ENCODE data around the gene IGSF8. TPM values are rescaled to one million over a fixed set of nuclear protein-coding genes. Genes with fewer than 3 reads are reported as not detected.

The IGSF8 gene
- polyA plus RNA-seq, 2 of the 4 experiments (the other 2 are of a cell fraction): 7.3 to 7.8 TPM

DNA sequence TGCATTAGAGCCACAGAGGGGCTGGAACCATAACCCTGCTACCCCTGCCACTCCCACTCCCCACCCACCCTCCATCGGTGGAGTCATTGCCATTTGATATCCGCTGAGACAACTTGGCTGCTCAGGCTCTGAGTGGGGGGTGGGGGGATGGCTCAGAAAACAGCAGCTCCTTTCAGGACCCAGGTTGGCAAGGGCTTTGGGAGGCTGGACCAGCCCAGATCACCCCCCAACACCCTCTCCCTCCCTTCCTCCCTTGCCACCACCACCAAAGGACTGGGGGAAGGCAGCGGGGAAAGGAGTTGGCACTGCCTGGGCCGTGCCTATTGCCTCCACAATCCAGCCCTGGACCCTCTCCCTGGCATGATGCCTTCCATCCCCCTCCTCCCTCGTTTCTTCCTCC is 30.2 kb downstream of the IGSF8 start (continued):
- TF ChIP-seq RARB (CRISPR knock-in tag; IDR thresholded peaks at IDR 0.05): no peak
- no peak for TF ChIP-seq EHMT2 (IDR thresholded peaks at IDR 0.05; ENCODE audit: low read depth)

DNA sequence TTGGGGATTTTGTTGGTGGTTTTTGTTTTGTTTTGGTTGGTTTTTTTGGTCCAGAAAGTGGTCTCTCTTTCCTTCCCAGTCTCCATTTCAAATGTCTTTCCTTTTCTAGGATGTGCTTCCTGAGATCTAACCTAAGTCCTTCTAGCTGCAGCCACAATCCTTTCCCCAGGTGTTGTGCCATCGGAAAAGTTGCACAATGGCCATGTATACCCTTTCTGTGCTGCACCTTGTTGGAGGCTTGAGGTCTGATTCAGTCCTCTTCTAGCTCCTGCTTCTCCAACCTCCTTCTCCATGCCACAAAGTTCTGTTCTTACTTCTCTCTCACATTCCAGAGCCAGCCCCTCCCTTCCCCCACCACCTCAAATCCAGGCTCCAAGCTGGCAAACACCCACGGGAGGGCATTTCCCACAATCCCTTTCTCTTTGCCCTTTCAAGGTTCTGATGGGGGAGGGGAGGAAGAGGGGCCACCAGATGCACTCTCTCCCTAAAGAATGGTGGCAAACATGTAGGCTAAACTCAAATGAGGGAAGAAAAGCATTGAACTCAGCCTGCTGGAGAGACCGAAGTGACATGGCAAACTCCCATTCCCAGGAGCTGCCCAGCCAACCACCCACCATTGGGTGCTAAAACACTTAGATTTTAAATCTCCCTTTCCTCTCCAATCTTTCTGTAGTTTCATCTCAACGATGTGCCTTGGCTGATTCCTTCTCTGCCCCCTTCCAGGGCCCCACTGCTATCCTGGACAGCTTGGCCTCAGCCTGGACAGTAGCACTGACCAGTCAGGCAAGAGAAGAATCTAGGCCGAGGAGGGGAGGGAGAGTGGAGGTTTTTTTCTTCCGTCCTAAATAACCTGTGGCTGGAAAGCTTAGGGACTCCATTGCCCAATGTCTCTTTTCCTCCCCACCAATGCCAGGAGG is 31.3 kb downstream of the IGSF8 start:
- TF ChIP-seq RARB (CRISPR knock-in tag; IDR thresholded peaks at IDR 0.05) (no peak), HOXB5 (CRISPR knock-in tag; IDR thresholded peaks at IDR 0.05) (no peak), HDAC2 (IDR thresholded peaks at IDR 0.05) (no peak), EP300 (IDR thresholded peaks at IDR 0.05) (no peak), ZSCAN20 (CRISPR knock-in tag; IDR thresholded peaks at IDR 0.05) (no peak)
- TF ChIP-seq, protein P1, sequence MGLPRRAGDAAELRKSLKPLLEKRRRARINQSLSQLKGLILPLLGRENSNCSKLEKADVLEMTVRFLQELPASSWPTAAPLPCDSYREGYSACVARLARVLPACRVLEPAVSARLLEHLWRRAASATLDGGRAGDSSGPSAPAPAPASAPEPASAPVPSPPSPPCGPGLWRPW (IDR thresholded peaks at IDR 0.05): no peak
- TF ChIP-seq, protein P2, sequence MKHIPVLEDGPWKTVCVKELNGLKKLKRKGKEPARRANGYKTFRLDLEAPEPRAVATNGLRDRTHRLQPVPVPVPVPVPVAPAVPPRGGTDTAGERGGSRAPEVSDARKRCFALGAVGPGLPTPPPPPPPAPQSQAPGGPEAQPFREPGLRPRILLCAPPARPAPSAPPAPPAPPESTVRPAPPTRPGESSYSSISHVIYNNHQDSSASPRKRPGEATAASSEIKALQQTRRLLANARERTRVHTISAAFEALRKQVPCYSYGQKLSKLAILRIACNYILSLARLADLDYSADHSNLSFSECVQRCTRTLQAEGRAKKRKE (CRISPR knock-in tag; IDR thresholded peaks at IDR 0.05; ENCODE audit: low read depth): no peak
- FAIRE-seq (no peak), DNase-seq (ENCODE audit: low read depth in 1 of 2, low spot score in 1 of 2) (no peak), ATAC-seq (no peak)
- Histone ChIP-seq H3K4me2 (no peak overlapping the region), H3K27ac (no peak overlapping the region), H3K9me3 (no peaks in the 10 kb centered on the region), H3K4me3 (no peak overlapping the region), H3K4me1 (no peaks in the 10 kb centered on the region)
- WGBS (ENCODE audit: missing lambda C conversion rate): 47% methylated on average over 6 of the region's 6 CpGs
- ChIA-PET CTCF (interaction anchor here (1.0 to 30.0 kb wide), 6 partner anchors 9 to 59 kb away, joined by 3 to 409 read pairs (median 6); partner anchors contain the start of gene KCNJ9), POLR2A (no interaction called here)

DNA sequence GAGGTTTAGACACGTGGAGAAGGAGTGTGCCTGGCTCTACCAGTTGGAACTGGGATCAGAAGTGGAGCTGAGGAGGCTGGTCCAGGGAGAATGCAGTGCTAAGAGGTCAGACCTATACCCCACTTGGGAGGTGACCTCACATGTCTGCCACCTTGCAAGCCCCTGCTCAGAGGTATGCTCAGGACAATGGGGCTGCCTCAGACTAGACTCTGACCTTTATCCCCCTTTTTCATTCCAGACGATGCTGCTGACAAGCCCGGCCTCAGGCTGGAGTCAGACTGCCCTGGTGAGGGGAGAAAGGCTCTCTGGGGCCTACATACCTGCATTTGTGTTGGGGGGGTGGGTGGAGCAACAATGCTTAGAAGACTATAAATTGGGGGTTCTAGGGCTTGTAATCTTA is 33.7 kb downstream of the IGSF8 start:
- ATAC-seq (no peak), DNase-seq (ENCODE audit: low read depth in 1 of 2, low spot score in 1 of 2) (no peak), FAIRE-seq (no peak)
- POLR2A ChIA-PET: no interaction called here
- Histone ChIP-seq H3K9me3 (no peaks in the 10 kb centered on the region), H3K27ac (no peak overlapping the region), H3K4me2 (no peak overlapping the region), H3K4me3 (no peak overlapping the region), H3K4me1 (peaks cover 7% of the 10 kb centered on the region; the same call in 2 of the 3 replicates)
- CTCF ChIA-PET: interaction anchor here (3.5 to 30.0 kb wide), 3 partner anchors 12 to 19 kb away, joined by 12 to 409 read pairs (median 20); partner anchors contain the start of gene KCNJ9
- no peak for TF ChIP-seq RAD21 (conservative IDR thresholded peaks at IDR 0.05 in 1 of 2, IDR thresholded peaks at IDR 0.05 in 1 of 2)
- TF ChIP-seq MAZ (IDR thresholded peaks at IDR 0.05; ENCODE audit: borderline replicate concordance, low read depth, low read length): no peak
- no peak for TF ChIP-seq CHD4 (IDR thresholded peaks at IDR 0.05; ENCODE audit: borderline replicate concordance)
- no peak for TF ChIP-seq POLR2AphosphoS2 (conservative IDR thresholded peaks at IDR 0.05; ENCODE audit: low read length)
- no peak for TF ChIP-seq ZC3H11A (IDR thresholded peaks at IDR 0.05)
- no peak for TF ChIP-seq CEBPB (IDR thresholded peaks at IDR 0.05)
- TF ChIP-seq CBX2 (IDR thresholded peaks at IDR 0.05; ENCODE audit: borderline replicate concordance, low read depth): no peak
- no peak for TF ChIP-seq ZNF302 (CRISPR knock-in tag; IDR thresholded peaks at IDR 0.05)
- TF ChIP-seq, protein P2 (CRISPR knock-in tag; IDR thresholded peaks at IDR 0.05; ENCODE audit: low read depth): no peak
- TF ChIP-seq NFE2L2 (conservative IDR thresholded peaks at IDR 0.05; ENCODE audit: low read length): no peak
- TF ChIP-seq, protein P3, sequence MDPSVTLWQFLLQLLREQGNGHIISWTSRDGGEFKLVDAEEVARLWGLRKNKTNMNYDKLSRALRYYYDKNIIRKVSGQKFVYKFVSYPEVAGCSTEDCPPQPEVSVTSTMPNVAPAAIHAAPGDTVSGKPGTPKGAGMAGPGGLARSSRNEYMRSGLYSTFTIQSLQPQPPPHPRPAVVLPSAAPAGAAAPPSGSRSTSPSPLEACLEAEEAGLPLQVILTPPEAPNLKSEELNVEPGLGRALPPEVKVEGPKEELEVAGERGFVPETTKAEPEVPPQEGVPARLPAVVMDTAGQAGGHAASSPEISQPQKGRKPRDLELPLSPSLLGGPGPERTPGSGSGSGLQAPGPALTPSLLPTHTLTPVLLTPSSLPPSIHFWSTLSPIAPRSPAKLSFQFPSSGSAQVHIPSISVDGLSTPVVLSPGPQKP (IDR thresholded peaks at IDR 0.05; ENCODE audit: low read depth, low read length): no peak
- 16% methylated on average over 1 of the region's 3 CpGs for WGBS (ENCODE audit: missing lambda C conversion rate)

All from A549 (cell line).